A673 (cell line): ENCODE results near the gene NECTIN3. TPM values are rescaled to one million over a fixed set of nuclear protein-coding genes. Genes with fewer than 3 reads are reported as not detected.

Source experiments
- BruUV-seq: library from RNA; stranded (reverse); fragments of 400-500 nt; replicated peaks from 2 replicates; lab custom pipeline; 2021; lab: Mats Ljungman, UMichigan
- CTCF ChIA-PET: fragments of 300-600 bp; sonication (Branson Sonifier 250); formaldehyde crosslinking; loops from one replicate; lab custom pipeline; 2022; ENCODE audit warnings: antibody characterized with exemption; lab: Charles Lee
- POLR2A ChIA-PET: fragments of 300-600 bp; sonication (Branson Sonifier 250); formaldehyde crosslinking; loops from one replicate; lab custom pipeline; 2022; ENCODE audit warnings: antibody characterized with exemption; ENCODE audit not compliant: low non-redundant PET; lab: Charles Lee
- DNase-seq: peaks from one replicate; pipeline ENCODE4 v3.0.0-alpha.2; 2015; ENCODE audit warnings: low spot score
- H3K27ac ChIP-seq: fragments of 200-600 bp; sonication (generic); 2 replicates; pipeline ENCODE4 v1.5.1; 2016; ENCODE audit warnings: mixed run types, low read depth, mild to moderate bottlenecking, mixed read lengths, antibody characterized with exemption, low read length; ENCODE audit not compliant: poor library complexity, severe bottlenecking
- H3K27me3 ChIP-seq: fragments of 200-600 bp; sonication (generic); replicated peaks from 2 replicates; pipeline ENCODE4 v1.6.1; 2017; ENCODE audit warnings: mixed run types, low read depth, mild to moderate bottlenecking, mixed read lengths, antibody characterized with exemption, low read length; ENCODE audit not compliant: insufficient read depth, poor library complexity
- H3K36me3 ChIP-seq: fragments of 200-600 bp; sonication (generic); 2 replicates; pipeline ENCODE4 v1.6.1; 2016; ENCODE audit warnings: mixed run types, mild to moderate bottlenecking, mixed read lengths, antibody characterized with exemption, low read length; ENCODE audit not compliant: insufficient read depth, poor library complexity, severe bottlenecking
- H3K4me1 ChIP-seq: fragments of 200-600 bp; sonication (generic); 2 replicates; pipeline ENCODE4 v1.6.1; 2017; ENCODE audit warnings: mixed run types, mild to moderate bottlenecking, mixed read lengths, antibody characterized with exemption, low read length; ENCODE audit not compliant: insufficient read depth, poor library complexity, severe bottlenecking
- H3K4me3 ChIP-seq: fragments of 200-600 bp; sonication (generic); 2 replicates; pipeline ENCODE4 v1.5.1; 2016; ENCODE audit warnings: low read depth, mixed run types, mild to moderate bottlenecking, mixed read lengths, low read length; ENCODE audit not compliant: poor library complexity, severe bottlenecking
- H3K9me3 ChIP-seq: fragments of 200-600 bp; sonication (generic); 2 replicates; pipeline ENCODE4 v1.6.1; 2016; ENCODE audit warnings: mixed run types, low read depth, mild to moderate bottlenecking, mixed read lengths, antibody characterized with exemption, low read length; ENCODE audit not compliant: poor library complexity, severe bottlenecking
- EZH2 ChIP-seq: fragments of 200-600 bp; sonication (generic); IDR thresholded peaks from 2 replicates; pipeline ENCODE4 v1.6.1; 2017; ENCODE audit warnings: borderline replicate concordance, low read depth, mild to moderate bottlenecking, mixed read lengths, antibody characterized with exemption, low read length; ENCODE audit not compliant: poor library complexity, severe bottlenecking
- intact Hi-C: fragments of 100-400 bp; cut with micrococcal nuclease; formaldehyde crosslinking; loops from one replicate; pipeline ENCODE4 v1.10.0; 2022; ENCODE audit not compliant: unreplicated experiment
- total RNA-seq: library from RNA; stranded (reverse); gene quantifications from 2 replicates; pipeline ENCODE4 v1.2.3, GENCODE V29; 2021
- TF ChIP-seq, protein P1 (sequence below): fragments of 300-800, 200-600 bp; sonication (generic); conservative IDR thresholded peaks from 2 replicates; pipeline ENCODE4 v1.5.1; 2017; ENCODE audit warnings: low read depth, mild to moderate bottlenecking, antibody characterized with exemption, low read length, moderate library complexity, mixed read lengths

The NECTIN3 gene
- total RNA-seq, 1 experiment from 2014 or later, result 9.4 TPM

DNA sequence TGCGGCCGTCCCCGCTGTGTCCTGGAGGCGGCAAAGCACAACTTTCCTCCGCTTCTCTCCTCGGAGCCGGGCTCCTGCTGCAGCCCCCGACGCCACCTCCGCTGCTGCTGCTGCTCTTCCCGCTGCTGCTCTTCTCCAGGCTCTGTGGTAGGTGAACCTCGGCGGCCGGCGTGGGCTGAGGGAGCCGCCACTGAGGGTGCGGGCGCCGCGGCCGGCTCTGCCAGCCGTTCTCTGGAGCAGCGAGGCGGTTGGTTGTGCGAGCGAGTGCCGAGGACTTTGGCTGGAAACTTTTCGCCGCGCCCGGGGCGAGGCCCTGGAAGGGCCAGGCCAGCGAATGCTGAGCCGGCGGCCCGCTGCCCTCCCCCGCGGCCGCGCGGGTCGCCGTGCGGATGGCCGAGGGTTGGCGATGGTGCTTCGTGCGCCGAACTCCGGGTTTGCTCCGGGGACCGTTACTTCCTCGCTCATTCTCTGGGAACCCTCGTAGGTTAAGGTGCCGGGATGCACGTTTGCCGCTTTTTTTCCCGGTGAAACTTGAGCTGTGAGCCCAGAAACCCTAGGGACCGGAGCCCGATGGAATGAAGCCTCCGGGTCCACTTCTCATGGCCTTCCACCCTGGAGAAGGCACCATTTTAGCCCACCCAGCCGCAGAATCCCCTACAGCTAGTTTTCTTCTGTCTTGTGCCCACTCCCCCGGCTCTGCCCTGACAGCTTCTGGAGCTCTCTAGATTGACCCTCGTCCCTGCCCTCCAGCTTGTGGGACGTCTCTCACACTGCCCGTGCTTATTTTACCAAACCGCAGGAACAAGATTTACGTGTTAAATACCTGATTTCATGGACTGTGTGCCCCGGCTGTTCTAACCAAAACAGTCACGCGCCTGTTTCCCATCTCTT lies 660 bp downstream of the NECTIN3 start:
- ChIA-PET POLR2A (no interaction called here), CTCF (no interaction called here)
- H3K4me1 ChIP-seq, result peaks cover 7% of the 10 kb centered on the region
- H3K27ac ChIP-seq, result peak overlapping the region; percentile 68
- no peaks in the 10 kb centered on the region for H3K36me3 ChIP-seq
- TF ChIP-seq, protein P1, sequence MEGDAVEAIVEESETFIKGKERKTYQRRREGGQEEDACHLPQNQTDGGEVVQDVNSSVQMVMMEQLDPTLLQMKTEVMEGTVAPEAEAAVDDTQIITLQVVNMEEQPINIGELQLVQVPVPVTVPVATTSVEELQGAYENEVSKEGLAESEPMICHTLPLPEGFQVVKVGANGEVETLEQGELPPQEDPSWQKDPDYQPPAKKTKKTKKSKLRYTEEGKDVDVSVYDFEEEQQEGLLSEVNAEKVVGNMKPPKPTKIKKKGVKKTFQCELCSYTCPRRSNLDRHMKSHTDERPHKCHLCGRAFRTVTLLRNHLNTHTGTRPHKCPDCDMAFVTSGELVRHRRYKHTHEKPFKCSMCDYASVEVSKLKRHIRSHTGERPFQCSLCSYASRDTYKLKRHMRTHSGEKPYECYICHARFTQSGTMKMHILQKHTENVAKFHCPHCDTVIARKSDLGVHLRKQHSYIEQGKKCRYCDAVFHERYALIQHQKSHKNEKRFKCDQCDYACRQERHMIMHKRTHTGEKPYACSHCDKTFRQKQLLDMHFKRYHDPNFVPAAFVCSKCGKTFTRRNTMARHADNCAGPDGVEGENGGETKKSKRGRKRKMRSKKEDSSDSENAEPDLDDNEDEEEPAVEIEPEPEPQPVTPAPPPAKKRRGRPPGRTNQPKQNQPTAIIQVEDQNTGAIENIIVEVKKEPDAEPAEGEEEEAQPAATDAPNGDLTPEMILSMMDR, result no peak
- TF ChIP-seq EZH2, result no peak
- peak; percentile 46 for DNase-seq
- H3K4me3 ChIP-seq, result peak overlapping the region; percentile 59
- no peaks in the 10 kb centered on the region for H3K9me3 ChIP-seq
- intact Hi-C loops, result loop anchor here (10.0 kb wide), 2 partner anchors 657 to 757 kb away; no protein-coding TSS in a partner anchor
- H3K27me3 ChIP-seq, result peaks cover 13% of the 10 kb centered on the region
- no TSS peak for BruUV-seq

DNA sequence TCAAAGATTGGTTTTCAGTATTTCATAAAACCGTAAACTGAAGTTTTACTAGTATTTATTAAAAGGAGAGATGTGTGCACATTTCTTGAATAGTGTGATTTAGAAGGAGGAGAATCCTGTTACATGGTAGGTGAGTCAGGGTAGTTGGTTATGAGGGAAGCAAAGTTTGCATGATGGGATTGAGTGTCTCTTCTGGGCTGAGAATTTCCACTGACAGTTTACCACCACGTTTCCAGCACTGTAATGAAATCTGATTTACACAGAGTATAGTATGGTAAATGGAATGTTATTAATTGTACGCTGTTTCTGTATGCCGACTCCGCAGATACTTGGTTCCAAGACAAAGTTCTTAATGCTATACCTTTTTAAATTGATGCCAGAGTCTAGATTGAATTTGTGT lies 1.6 kb downstream of the NECTIN3 start:
- POLR2A ChIA-PET, result no interaction called here
- H3K36me3 ChIP-seq, result no peaks in the 10 kb centered on the region
- CTCF ChIA-PET, result no interaction called here
- BruUV-seq, result TSS peak; percentile 40
- H3K27me3 ChIP-seq, result peaks cover 13% of the 10 kb centered on the region
- TF ChIP-seq, protein P1, result no peak
- no peak for TF ChIP-seq EZH2
- no peak overlapping the region for H3K27ac ChIP-seq
- intact Hi-C loops, result loop anchor here (10.0 kb wide), 2 partner anchors 658 to 758 kb away; no protein-coding TSS in a partner anchor
- peaks cover 9% of the 10 kb centered on the region for H3K4me1 ChIP-seq
- H3K4me3 ChIP-seq, result peak overlapping the region; percentile 59
- no peaks in the 10 kb centered on the region for H3K9me3 ChIP-seq
- DNase-seq, result no peak

DNA sequence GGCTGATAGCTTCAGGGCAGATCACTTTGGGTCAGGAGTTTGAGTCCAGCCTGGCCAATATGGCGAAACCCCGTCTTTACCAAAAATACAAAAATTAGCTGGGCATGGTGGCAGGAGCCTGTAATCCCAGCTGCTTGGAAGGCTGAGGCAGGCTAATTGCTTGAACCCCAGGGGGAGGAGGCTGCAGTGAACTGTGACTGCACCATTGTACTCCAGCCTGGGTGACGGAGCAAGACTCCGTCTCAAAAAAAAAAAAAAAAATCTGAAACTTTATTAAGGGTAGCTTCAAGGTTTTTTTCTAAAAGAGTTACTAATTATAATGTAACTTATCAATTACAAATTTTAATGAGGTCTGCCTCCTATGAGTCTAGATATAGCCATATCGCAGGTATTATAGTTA lies 5.1 kb downstream of the NECTIN3 start:
- no peak overlapping the region for H3K27ac ChIP-seq
- TF ChIP-seq, protein P1, result no peak
- no peak for TF ChIP-seq EZH2
- peaks cover 27% of the 10 kb centered on the region for H3K4me1 ChIP-seq
- H3K36me3 ChIP-seq, result no peaks in the 10 kb centered on the region
- intact Hi-C loops, result loop anchor here (10.0 kb wide), 2 partner anchors 662 to 762 kb away; no protein-coding TSS in a partner anchor
- no peak overlapping the region for H3K4me3 ChIP-seq
- CTCF ChIA-PET, result no interaction called here
- BruUV-seq, result no TSS peak
- POLR2A ChIA-PET, result no interaction called here
- peak; percentile 14 for DNase-seq
- H3K9me3 ChIP-seq, result no peaks in the 10 kb centered on the region
- H3K27me3 ChIP-seq, result peaks cover 7% of the 10 kb centered on the region
